Body of pancreas (tissue), 4 donors: ENCODE results near the gene RNF8.

Source experiments
- POLR2A ChIP-seq, 3 donors: fragments of 450-650 bp; IDR thresholded peaks; one replicate each; pipeline ENCODE4 v1.6.1; 2016; ENCODE audit warnings: antibody characterized with exemption in 3 of 3, mild to moderate bottlenecking in 2 of 3
- TF ChIP-seq, protein P1 (sequence below), 7 experiments: fragments of 450-650 bp in 4 of 7; fragments of 200-600 bp in 3 of 7; sonication (generic) in 3 of 7; IDR thresholded peaks; one replicate each; pipeline ENCODE4 v1.5.1; 2016 to 2019; ENCODE audit warnings: antibody characterized with exemption in 7 of 7

DNA sequence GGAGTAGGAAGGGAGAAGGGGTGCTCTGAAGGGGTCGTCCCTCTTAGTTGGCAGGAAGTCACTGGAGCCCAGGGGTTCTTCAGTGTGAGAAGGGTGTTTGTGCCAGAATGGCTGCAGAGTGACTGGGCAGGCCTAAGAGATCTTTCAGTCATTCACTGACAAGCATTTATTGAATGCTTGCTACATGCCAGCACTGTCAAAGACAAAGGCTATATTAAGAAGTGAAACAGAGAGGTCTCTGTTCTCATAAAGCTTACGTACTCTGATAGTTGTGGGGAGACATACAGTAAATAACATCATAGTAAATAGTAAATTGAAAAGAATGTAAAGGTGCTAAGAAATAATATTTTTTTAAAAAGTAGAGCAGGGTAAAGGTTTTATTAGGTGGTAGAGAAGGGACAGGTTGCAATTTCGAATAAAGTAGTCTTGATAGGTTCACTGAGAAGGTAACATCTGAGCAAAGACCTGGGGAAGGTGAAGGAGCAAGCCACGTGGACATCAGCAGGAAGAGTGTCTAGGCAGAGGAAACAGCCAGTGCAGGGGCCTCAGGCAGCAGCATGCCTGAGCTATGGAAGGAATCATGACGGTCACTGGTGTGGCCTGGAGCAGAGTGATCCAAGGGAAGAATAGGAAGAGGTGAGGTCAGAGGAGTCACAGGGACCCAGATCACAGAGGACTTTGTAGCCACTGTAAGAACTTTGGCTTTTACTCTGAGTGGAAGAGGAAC, 36.3 kb upstream of the RNF8 start:
- no peak for TF ChIP-seq POLR2A (IDR thresholded peaks at IDR 0.05)
- TF ChIP-seq, protein P1, sequence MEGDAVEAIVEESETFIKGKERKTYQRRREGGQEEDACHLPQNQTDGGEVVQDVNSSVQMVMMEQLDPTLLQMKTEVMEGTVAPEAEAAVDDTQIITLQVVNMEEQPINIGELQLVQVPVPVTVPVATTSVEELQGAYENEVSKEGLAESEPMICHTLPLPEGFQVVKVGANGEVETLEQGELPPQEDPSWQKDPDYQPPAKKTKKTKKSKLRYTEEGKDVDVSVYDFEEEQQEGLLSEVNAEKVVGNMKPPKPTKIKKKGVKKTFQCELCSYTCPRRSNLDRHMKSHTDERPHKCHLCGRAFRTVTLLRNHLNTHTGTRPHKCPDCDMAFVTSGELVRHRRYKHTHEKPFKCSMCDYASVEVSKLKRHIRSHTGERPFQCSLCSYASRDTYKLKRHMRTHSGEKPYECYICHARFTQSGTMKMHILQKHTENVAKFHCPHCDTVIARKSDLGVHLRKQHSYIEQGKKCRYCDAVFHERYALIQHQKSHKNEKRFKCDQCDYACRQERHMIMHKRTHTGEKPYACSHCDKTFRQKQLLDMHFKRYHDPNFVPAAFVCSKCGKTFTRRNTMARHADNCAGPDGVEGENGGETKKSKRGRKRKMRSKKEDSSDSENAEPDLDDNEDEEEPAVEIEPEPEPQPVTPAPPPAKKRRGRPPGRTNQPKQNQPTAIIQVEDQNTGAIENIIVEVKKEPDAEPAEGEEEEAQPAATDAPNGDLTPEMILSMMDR (IDR thresholded peaks at IDR 0.05): no peak
